ENCODE results near the gene CPXM2. TPM values are rescaled to one million over a fixed set of nuclear protein-coding genes. Genes with fewer than 3 reads are reported as not detected.

Gene CPXM2
- total RNA-seq, 4 donors from 2014 or later: 2.1 to 48.2 (median 17.8) TPM

DNA sequence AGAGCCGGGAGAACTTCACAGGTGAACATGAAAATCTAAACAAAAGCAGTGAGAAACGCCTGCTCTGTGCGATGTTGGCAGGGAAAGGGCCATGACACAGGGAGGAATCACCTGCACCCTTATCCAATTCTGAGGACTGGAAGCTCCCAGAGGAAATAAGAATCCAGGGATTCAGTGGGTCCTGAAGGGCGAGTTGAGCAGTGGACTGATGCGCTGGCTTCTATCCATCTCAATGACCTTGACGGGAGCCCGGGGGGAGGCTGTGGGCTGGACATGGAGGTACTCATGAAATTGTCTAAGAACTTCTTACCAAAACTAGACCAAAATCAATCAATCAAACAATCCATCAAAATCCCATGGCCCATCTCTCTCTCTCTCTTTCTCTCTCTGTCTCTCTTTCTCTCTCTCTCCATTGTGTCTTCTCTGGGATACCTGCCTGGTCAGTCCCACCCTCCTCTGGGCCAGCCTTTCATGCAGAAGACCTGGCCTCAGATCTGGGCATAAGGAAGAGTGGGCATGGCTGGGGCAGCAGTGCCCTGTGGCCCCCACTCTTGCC is 7.2 kb downstream of the CPXM2 start:
- DNase-seq: no peak
- no peaks in the 10 kb centered on the region for H3K9me3 ChIP-seq
- TF ChIP-seq POLR2A (IDR thresholded peaks at IDR 0.05): no peak
- TF ChIP-seq, protein P1, sequence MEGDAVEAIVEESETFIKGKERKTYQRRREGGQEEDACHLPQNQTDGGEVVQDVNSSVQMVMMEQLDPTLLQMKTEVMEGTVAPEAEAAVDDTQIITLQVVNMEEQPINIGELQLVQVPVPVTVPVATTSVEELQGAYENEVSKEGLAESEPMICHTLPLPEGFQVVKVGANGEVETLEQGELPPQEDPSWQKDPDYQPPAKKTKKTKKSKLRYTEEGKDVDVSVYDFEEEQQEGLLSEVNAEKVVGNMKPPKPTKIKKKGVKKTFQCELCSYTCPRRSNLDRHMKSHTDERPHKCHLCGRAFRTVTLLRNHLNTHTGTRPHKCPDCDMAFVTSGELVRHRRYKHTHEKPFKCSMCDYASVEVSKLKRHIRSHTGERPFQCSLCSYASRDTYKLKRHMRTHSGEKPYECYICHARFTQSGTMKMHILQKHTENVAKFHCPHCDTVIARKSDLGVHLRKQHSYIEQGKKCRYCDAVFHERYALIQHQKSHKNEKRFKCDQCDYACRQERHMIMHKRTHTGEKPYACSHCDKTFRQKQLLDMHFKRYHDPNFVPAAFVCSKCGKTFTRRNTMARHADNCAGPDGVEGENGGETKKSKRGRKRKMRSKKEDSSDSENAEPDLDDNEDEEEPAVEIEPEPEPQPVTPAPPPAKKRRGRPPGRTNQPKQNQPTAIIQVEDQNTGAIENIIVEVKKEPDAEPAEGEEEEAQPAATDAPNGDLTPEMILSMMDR (IDR thresholded peaks at IDR 0.05): no peak
- H3K4me3 ChIP-seq: no peak overlapping the region
- no peaks in the 10 kb centered on the region for H3K4me1 ChIP-seq
- intact Hi-C loops (cut with DNase I; ENCODE audit: low total_unique reads): no loop called here
- no peaks in the 10 kb centered on the region for H3K27me3 ChIP-seq
- H3K27ac ChIP-seq: no peak overlapping the region
- H3K36me3 ChIP-seq: no peaks in the 10 kb centered on the region

- no peak for DNase-seq
Observed at GRCh38 chr10:123883673-123884320, 7.8 kb downstream of the CPXM2 start.

DNA sequence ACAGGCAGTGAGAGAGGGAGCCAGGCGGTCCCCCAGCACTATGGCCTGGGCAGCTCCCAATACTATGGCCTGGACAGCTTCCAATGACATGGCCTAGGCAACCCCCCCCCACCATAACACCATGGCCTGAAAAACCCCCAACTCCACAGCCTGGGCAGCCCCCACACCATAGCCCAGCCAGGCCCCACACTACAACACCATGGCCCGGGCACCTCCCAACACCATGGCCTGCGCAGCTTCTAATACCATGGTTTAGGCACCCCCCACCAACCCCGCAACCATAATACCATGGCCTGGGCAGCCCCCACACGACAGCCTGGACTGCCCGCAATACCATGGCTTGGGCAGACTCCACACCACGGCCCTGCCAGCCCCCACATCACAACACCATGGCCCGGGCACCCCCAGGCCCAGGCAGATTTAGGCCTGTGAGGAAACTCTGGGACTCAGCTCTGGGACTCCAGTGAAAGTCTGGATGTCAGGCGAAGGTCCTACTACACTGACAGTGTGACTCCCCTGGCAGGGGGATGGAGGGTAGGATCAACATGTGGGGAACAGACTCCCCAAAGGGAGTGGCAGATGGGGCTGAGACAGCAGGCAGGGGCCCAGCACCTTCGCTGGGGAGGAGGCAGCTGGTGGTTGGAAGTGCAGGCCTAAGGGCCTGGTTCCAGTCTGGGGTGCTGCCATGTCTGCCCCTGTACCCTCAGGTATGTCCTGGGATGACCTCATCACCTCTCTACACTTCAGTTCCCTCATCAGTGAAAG is 8.7 kb downstream of the CPXM2 start:
- TF ChIP-seq POLR2A (IDR thresholded peaks at IDR 0.05): no peak
- TF ChIP-seq, protein P1 (IDR thresholded peaks at IDR 0.05): no peak
- no peak for DNase-seq
- no peaks in the 10 kb centered on the region for H3K4me1 ChIP-seq
- no peak overlapping the region for H3K4me3 ChIP-seq
- intact Hi-C loops (cut with DNase I; ENCODE audit: low total_unique reads): no loop called here
- no peaks in the 10 kb centered on the region for H3K27me3 ChIP-seq
- H3K36me3 ChIP-seq: no peaks in the 10 kb centered on the region
- no peaks in the 10 kb centered on the region for H3K9me3 ChIP-seq
- H3K27ac ChIP-seq: peak overlapping the region in 1 of 2 donors; percentile 35

More at GRCh38 chr10:123883673-123884320, 7.8 kb downstream of the CPXM2 start:
- H3K4me3 ChIP-seq: no peak overlapping the region
- no peaks in the 10 kb centered on the region for H3K9me3 ChIP-seq
- intact Hi-C loops (cut with DNase I; ENCODE audit: low total_unique reads): no loop called here
- H3K4me1 ChIP-seq: no peaks in the 10 kb centered on the region
- no peaks in the 10 kb centered on the region for H3K27me3 ChIP-seq
- no peaks in the 10 kb centered on the region for H3K36me3 ChIP-seq
- H3K27ac ChIP-seq: no peak overlapping the region
- TF ChIP-seq POLR2A (IDR thresholded peaks at IDR 0.05): no peak
- TF ChIP-seq, protein P1 (IDR thresholded peaks at IDR 0.05): no peak

DNA sequence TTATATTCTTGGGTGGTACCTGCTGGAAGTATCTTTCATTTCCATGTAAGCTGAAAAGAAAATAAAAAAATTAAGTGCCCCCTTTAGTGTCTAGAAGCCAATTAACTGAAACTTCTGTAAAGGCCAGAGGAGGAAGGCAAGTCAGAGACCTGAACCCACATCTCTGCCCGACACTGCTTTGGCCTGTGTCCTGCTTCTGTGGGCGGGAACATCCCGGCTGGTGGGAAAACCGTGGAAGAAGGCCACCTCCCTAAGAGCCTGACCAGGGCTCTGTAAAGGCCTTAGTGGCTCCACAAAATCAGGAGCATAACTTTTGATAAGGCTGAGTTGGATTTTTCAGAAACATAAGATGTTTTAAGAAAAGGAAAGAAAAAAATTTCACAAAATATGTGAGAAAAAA is 9.4 kb downstream of the CPXM2 start:
- Histone ChIP-seq H3K27me3 (no peaks in the 10 kb centered on the region), H3K4me1 (no peaks in the 10 kb centered on the region), H3K4me3 (no peak overlapping the region), H3K36me3 (no peaks in the 10 kb centered on the region), H3K9me3 (no peaks in the 10 kb centered on the region), H3K27ac (peak overlapping the region in 1 of 2 donors; percentile 35)
- TF ChIP-seq, protein P1 (IDR thresholded peaks at IDR 0.05): no peak
- TF ChIP-seq POLR2A (IDR thresholded peaks at IDR 0.05): no peak
- intact Hi-C loops (cut with DNase I; ENCODE audit: low total_unique reads): no loop called here
- no peak for DNase-seq

Measured in uterus (tissue), 4 donors.